ENCODE results near the gene DHX35. TPM values are rescaled to one million over a fixed set of nuclear protein-coding genes. Genes with fewer than 3 reads are reported as not detected.

DHX35 gene
- total and polyA plus RNA-seq, 2 donors from 2014 or later = 6.9 to 11.0 TPM

- TF ChIP-seq, protein P1, sequence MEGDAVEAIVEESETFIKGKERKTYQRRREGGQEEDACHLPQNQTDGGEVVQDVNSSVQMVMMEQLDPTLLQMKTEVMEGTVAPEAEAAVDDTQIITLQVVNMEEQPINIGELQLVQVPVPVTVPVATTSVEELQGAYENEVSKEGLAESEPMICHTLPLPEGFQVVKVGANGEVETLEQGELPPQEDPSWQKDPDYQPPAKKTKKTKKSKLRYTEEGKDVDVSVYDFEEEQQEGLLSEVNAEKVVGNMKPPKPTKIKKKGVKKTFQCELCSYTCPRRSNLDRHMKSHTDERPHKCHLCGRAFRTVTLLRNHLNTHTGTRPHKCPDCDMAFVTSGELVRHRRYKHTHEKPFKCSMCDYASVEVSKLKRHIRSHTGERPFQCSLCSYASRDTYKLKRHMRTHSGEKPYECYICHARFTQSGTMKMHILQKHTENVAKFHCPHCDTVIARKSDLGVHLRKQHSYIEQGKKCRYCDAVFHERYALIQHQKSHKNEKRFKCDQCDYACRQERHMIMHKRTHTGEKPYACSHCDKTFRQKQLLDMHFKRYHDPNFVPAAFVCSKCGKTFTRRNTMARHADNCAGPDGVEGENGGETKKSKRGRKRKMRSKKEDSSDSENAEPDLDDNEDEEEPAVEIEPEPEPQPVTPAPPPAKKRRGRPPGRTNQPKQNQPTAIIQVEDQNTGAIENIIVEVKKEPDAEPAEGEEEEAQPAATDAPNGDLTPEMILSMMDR (IDR thresholded peaks at IDR 0.05; ENCODE audit: borderline replicate concordance, extremely low read depth, insufficient read depth) = peak; percentile 97
- Histone ChIP-seq H3K9me3 (ENCODE audit: control insufficient read depth in 2 of 3, insufficient read depth in 1 of 3, low read length in 3 of 3) (no peaks in the 10 kb centered on the region), H3K27ac (ENCODE audit: low read depth in 2 of 2, low read length in 2 of 2) (peak overlapping the region in 1 of 2 donors; percentile 46), H3K4me1 (ENCODE audit: control insufficient read depth in 2 of 3, insufficient read depth in 2 of 3, low read depth in 1 of 3, low read length in 3 of 3) (peaks cover 0 to 7% (median 3%) of the 10 kb centered on the region in 3 donors), H3K36me3 (ENCODE audit: control insufficient read depth in 2 of 3, insufficient read depth in 3 of 3, low read length in 3 of 3) (no peaks in the 10 kb centered on the region), H3K4me3 (ENCODE audit: low read length in 3 of 3) (peak overlapping the region; percentile 56 to 93 (median 90)), H3K9ac (ENCODE audit: low read length in 3 of 3) (peak overlapping the region; percentile 26 to 78 (median 73)), H3K27me3 (ENCODE audit: control insufficient read depth, insufficient read depth, low read length) (no peaks in the 10 kb centered on the region)
- intact Hi-C loops (cut with DNase I) = loop anchor here (10.0 kb wide), 2 partner anchors 125 to 405 kb away; partner anchors contain the start of gene FAM83D
- DNase-seq (peak; percentile 78 to 91 (median 86)), FAIRE-seq (no peak)
Observed at GRCh38 chr20:39049684-39050554, 87.8 kb downstream of the DHX35 start.

GRCh38 chr20:39050555-39050902 lies 88.4 kb downstream of the DHX35 start:
- Histone ChIP-seq H3K27me3 (ENCODE audit: control insufficient read depth, insufficient read depth, low read length) (no peaks in the 10 kb centered on the region), H3K4me3 (ENCODE audit: low read length in 3 of 3) (peak overlapping the region; percentile 26 to 93 (median 90)), H3K4me1 (ENCODE audit: control insufficient read depth in 2 of 3, insufficient read depth in 2 of 3, low read depth in 1 of 3, low read length in 3 of 3) (peaks cover 0 to 7% (median 3%) of the 10 kb centered on the region in 3 donors), H3K27ac (ENCODE audit: low read depth in 2 of 2, low read length in 2 of 2) (no peak overlapping the region), H3K9ac (ENCODE audit: low read length in 3 of 3) (peak overlapping the region in 1 of 3 donors; percentile 73), H3K36me3 (ENCODE audit: control insufficient read depth in 2 of 3, insufficient read depth in 3 of 3, low read length in 3 of 3) (no peaks in the 10 kb centered on the region), H3K9me3 (ENCODE audit: control insufficient read depth in 2 of 3, insufficient read depth in 1 of 3, low read length in 3 of 3) (no peaks in the 10 kb centered on the region)
- FAIRE-seq = no peak
- intact Hi-C loops (cut with DNase I) = no loop called here
- no peak for DNase-seq
- TF ChIP-seq, protein P1 (IDR thresholded peaks at IDR 0.05; ENCODE audit: borderline replicate concordance, extremely low read depth, insufficient read depth) = no peak

DNA sequence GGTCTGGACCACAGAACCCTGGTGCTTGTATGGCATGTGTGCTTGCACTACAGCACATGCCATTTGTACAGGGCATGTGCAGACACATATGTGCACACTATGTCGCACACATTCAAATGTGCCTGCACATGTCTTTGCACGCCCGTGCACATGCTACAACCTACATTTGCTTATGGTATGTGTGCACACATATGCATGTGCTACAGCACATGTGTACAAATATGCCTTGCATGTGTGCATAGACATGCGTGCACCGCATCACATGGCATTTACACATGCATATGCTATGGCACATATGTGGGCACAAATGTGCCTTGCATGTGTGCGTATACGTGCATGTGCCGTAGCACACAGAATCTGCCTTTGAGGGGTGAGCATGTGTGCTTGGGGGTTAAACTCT lies 90.5 kb downstream of the DHX35 start:
- H3K9ac ChIP-seq (ENCODE audit: low read length in 3 of 3) = no peak overlapping the region
- TF ChIP-seq, protein P1 (IDR thresholded peaks at IDR 0.05; ENCODE audit: borderline replicate concordance, extremely low read depth, insufficient read depth) = no peak
- no peak overlapping the region for H3K27ac ChIP-seq (ENCODE audit: low read depth in 2 of 2, low read length in 2 of 2)
- H3K4me1 ChIP-seq (ENCODE audit: control insufficient read depth in 2 of 3, insufficient read depth in 2 of 3, low read depth in 1 of 3, low read length in 3 of 3) = peaks cover 0 to 7% (median 3%) of the 10 kb centered on the region in 3 donors
- FAIRE-seq (no peak), DNase-seq (no peak)
- no peaks in the 10 kb centered on the region for H3K9me3 ChIP-seq (ENCODE audit: control insufficient read depth in 2 of 3, insufficient read depth in 1 of 3, low read length in 3 of 3)
- no peaks in the 10 kb centered on the region for H3K36me3 ChIP-seq (ENCODE audit: control insufficient read depth in 2 of 3, insufficient read depth in 3 of 3, low read length in 3 of 3)
- intact Hi-C loops (cut with DNase I) = no loop called here
- H3K27me3 ChIP-seq (ENCODE audit: control insufficient read depth, insufficient read depth, low read length) = no peaks in the 10 kb centered on the region
- no peak overlapping the region for H3K4me3 ChIP-seq (ENCODE audit: low read length in 3 of 3)

All from kidney (tissue), 14 donors.